ENCODE results near the gene CIAPIN1.

CIAPIN1 gene

DNA sequence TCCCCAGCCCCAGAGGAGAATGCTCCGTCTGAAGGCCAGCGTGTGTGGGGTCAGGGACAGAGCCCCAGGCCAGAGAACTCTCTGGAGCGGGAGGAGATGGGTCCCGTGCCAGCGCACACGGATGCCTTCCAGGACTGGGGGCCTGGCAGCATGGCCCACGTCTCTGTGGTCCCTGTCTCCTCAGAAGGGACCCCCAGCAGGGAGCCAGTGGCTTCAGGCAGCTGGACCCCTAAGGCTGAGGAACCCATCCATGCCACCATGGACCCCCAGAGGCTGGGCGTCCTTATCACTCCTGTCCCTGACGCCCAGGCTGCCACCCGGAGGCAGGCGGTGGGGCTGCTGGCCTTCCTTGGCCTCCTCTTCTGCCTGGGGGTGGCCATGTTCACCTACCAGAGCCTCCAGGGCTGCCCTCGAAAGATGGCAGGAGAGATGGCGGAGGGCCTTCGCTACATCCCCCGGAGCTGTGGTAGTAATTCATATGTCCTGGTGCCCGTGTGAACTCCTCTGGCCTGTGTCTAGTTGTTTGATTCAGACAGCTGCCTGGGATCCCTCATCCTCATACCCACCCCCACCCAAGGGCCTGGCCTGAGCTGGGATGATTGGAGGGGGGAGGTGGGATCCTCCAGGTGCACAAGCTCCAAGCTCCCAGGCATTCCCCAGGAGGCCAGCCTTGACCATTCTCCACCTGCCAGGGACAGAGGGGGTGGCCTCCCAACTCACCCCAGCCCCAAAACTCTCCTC, 64.5 kb downstream of the CIAPIN1 start:
- DNase-seq (ENCODE audit: low spot score): no peak

DNA sequence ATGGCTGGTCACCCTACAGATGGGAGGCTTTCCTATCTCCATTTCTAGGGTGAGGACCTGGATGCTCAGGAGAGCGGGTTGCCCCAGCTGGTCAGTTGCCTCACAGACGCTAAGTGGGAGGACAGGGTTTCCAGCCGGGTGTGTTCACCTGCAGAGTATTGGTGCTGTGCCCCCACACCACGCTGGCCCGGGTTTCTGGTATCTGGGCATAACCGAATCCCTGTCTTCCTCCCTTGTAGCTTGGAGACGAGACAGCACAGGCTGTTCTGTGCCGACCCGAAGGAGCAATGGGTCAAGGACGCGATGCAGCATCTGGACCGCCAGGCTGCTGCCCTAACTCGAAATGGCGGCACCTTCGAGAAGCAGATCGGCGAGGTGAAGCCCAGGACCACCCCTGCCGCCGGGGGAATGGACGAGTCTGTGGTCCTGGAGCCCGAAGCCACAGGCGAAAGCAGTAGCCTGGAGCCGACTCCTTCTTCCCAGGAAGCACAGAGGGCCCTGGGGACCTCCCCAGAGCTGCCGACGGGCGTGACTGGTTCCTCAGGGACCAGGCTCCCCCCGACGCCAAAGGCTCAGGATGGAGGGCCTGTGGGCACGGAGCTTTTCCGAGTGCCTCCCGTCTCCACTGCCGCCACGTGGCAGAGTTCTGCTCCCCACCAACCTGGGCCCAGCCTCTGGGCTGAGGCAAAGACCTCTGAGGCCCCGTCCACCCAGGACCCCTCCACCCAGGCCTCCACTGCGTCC, 65.2 kb downstream of the CIAPIN1 start:
- no peak for DNase-seq (ENCODE audit: low spot score)

- DNase-seq (ENCODE audit: low spot score): peak; percentile 34
Observed at GRCh38 chr16:57380671-57381462, 66.3 kb downstream of the CIAPIN1 start.

- no peak for DNase-seq (ENCODE audit: low spot score)
Observed at GRCh38 chr16:57379579-57379978, 67.6 kb downstream of the CIAPIN1 start.

Measured in NAMALWA (cell line).